Caco-2 (cell line): ENCODE measurements around the gene ADCY10. TPM values are rescaled to one million over a fixed set of nuclear protein-coding genes. Genes with fewer than 3 reads are reported as not detected.
"Not testable (repeated sequence)": the region's sequence is repeated elsewhere in the genome, so short reads cannot be mapped to it uniquely, and the experiment has no call there.

Experiments used
- BruUV-seq: library from RNA; stranded (reverse); fragments of 400-500 nt; replicated peaks from 2 replicates; lab custom pipeline; 2021; lab: Mats Ljungman, UMichigan
- CTCF ChIA-PET: fragments of 300-600 bp; sonication (Branson Sonifier 250); formaldehyde crosslinking; loops from one replicate; lab custom pipeline; 2022; ENCODE audit warnings: antibody characterized with exemption; lab: Charles Lee
- POLR2A ChIA-PET: fragments of 300-600 bp; sonication (Branson Sonifier 250); formaldehyde crosslinking; loops from one replicate; lab custom pipeline; 2022; ENCODE audit warnings: antibody characterized with exemption; lab: Charles Lee
- DNase-seq, 2 experiments: peaks; one replicate each; pipeline versions ENCODE4 v3.0.0 to v3.0.0-alpha.2; 2020 to 2022
- H3K27me3 ChIP-seq: replicated peaks from 2 replicates; pipeline ENCODE4 v1.6.0; 2011; ENCODE audit warnings: low read length; ENCODE audit not compliant: control insufficient read depth, insufficient read depth
- H3K36me3 ChIP-seq: 2 replicates; pipeline ENCODE4 v1.5.1; 2011; ENCODE audit warnings: low read length; ENCODE audit not compliant: control insufficient read depth, insufficient read depth
- H3K4me1 ChIP-seq: fragments of 250-450 bp; sonication (Bioruptor Pico); 2 replicates; pipeline ENCODE4 v1.5.1; 2020; ENCODE audit warnings: mild to moderate bottlenecking
- H3K4me3 ChIP-seq: 2 replicates; pipeline ENCODE4 v1.5.1; 2011; ENCODE audit warnings: low read depth, mild to moderate bottlenecking, control low read depth, low read length
- H3K9me3 ChIP-seq: fragments of 250-450 bp; sonication (Bioruptor Pico); 2 replicates; pipeline ENCODE4 v1.5.1; 2020; ENCODE audit warnings: mild to moderate bottlenecking, moderate library complexity
- H3K27ac Mint-ChIP-seq: one replicate; pipeline ENCODE4 v1.8.0; 2022; ENCODE audit warnings: mixed read lengths; ENCODE audit not compliant: unreplicated experiment
- H3K27me3 Mint-ChIP-seq: one replicate; pipeline ENCODE4 v1.8.0; 2022; ENCODE audit warnings: mixed read lengths; ENCODE audit not compliant: insufficient read depth, unreplicated experiment
- H3K36me3 Mint-ChIP-seq: one replicate; pipeline ENCODE4 v1.8.0; 2022; ENCODE audit warnings: mild to moderate bottlenecking, mixed read lengths; ENCODE audit not compliant: insufficient read depth, unreplicated experiment
- H3K4me1 Mint-ChIP-seq: one replicate; pipeline ENCODE4 v1.8.0; 2022; ENCODE audit warnings: low read depth, mixed read lengths; ENCODE audit not compliant: unreplicated experiment
- H3K4me3 Mint-ChIP-seq: one replicate; pipeline ENCODE4 v1.8.0; 2022; ENCODE audit warnings: mild to moderate bottlenecking, moderate library complexity, mixed read lengths; ENCODE audit not compliant: unreplicated experiment
- H3K9me3 Mint-ChIP-seq: one replicate; pipeline ENCODE4 v1.8.0; 2022; ENCODE audit warnings: mixed read lengths; ENCODE audit not compliant: unreplicated experiment
- CTCF ChIP-seq, 2 experiments: fragments of 200-600 bp in 1 of 2; IDR thresholded peaks; 1 replicate in 1 of 2; 2 replicates in 1 of 2; pipeline versions ENCODE4 v1.5.1 to v1.8.0; 2011 to 2022; ENCODE audit warnings: antibody characterized with exemption in 1 of 2, control low read depth in 1 of 2, inconsistent platforms in 1 of 2, low read depth in 1 of 2, low read length in 1 of 2, mild to moderate bottlenecking in 1 of 2, moderate library complexity in 1 of 2; ENCODE audit not compliant: insufficient read depth in 1 of 2, severe bottlenecking in 1 of 2, unreplicated experiment in 1 of 2
- intact Hi-C: fragments of 100-400 bp; cut with micrococcal nuclease; formaldehyde crosslinking; loops from one replicate; pipeline ENCODE4 v1.10.0; 2022; ENCODE audit not compliant: unreplicated experiment
- total RNA-seq: library from RNA; stranded (reverse); gene quantifications from 2 replicates; pipeline ENCODE4 v1.2.3, GENCODE V29; 2022

ADCY10 gene
- total RNA-seq, 1 experiment from 2014 or later, result 1.7 TPM

- Histone ChIP-seq H3K4me1 (peaks cover 17% of the 10 kb centered on the region), H3K27me3 (no peaks in the 10 kb centered on the region), H3K4me3 (no peak overlapping the region), H3K9me3 (peaks cover 3% of the 10 kb centered on the region; the same call in 1 of the 2 replicates), H3K36me3 (no peaks in the 10 kb centered on the region)
- POLR2A ChIA-PET, result no interaction called here
- H3K4me3 Mint-ChIP-seq, result no peak overlapping the region
- H3K36me3 Mint-ChIP-seq, result peaks cover 33% of the 10 kb centered on the region
- intact Hi-C loops, result no loop called here
- TF ChIP-seq CTCF (IDR thresholded peaks at IDR 0.05; ENCODE audit: insufficient read depth in 1 of 2, low read depth in 1 of 2, low read length in 1 of 2, severe bottlenecking in 1 of 2, unreplicated experiment in 1 of 2), result no peak
- H3K27ac Mint-ChIP-seq, result no peak overlapping the region
- BruUV-seq, result no TSS peak
- no peaks in the 10 kb centered on the region for H3K27me3 Mint-ChIP-seq
- peaks cover 17% of the 10 kb centered on the region for H3K4me1 Mint-ChIP-seq
- CTCF ChIA-PET, result interaction anchor here (0.6 kb wide), 1 partner anchor 439 kb away, joined by 3 read pairs; no protein-coding TSS in a partner anchor
- peaks cover 14% of the 10 kb centered on the region for H3K9me3 Mint-ChIP-seq
- DNase-seq, result no peak
Measured at GRCh38 chr1:167808690-167809089, 105.2 kb downstream of the ADCY10 start.

- Histone ChIP-seq H3K9me3 (no peaks in the 10 kb centered on the region; the same call in 1 of the 2 replicates), H3K27me3 (no peaks in the 10 kb centered on the region), H3K36me3 (no peaks in the 10 kb centered on the region), H3K4me1 (peaks cover 17% of the 10 kb centered on the region), H3K4me3 (no peak overlapping the region)
- peaks cover 39% of the 10 kb centered on the region for H3K36me3 Mint-ChIP-seq
- no peak for TF ChIP-seq CTCF (IDR thresholded peaks at IDR 0.05; ENCODE audit: insufficient read depth in 1 of 2, low read depth in 1 of 2, low read length in 1 of 2, severe bottlenecking in 1 of 2, unreplicated experiment in 1 of 2)
- POLR2A ChIA-PET, result no interaction called here
- CTCF ChIA-PET, result interaction anchor here (0.6 kb wide), 1 partner anchor 439 kb away, joined by 3 read pairs; no protein-coding TSS in a partner anchor
- peaks cover 9% of the 10 kb centered on the region for H3K9me3 Mint-ChIP-seq
- DNase-seq, result no peak
- no peaks in the 10 kb centered on the region for H3K27me3 Mint-ChIP-seq
- BruUV-seq, result no TSS peak
- H3K4me1 Mint-ChIP-seq, result peaks cover 20% of the 10 kb centered on the region
- intact Hi-C loops, result no loop called here
- no peak overlapping the region for H3K27ac Mint-ChIP-seq
- no peak overlapping the region for H3K4me3 Mint-ChIP-seq
Measured at GRCh38 chr1:167808104-167808503, 105.8 kb downstream of the ADCY10 start.

- H3K27me3 Mint-ChIP-seq, BruUV-seq, H3K4me3 Mint-ChIP-seq, H3K9me3 Mint-ChIP-seq, DNase-seq, H3K27me3 ChIP-seq, H3K36me3 ChIP-seq, H3K4me3 ChIP-seq, H3K9me3 ChIP-seq, intact Hi-C loops, POLR2A ChIA-PET: not testable (repeated sequence)
- H3K4me1 ChIP-seq, result peaks cover 17% of the 10 kb centered on the region
- CTCF ChIA-PET, result interaction anchor here (0.7 kb wide), 1 partner anchor 120 kb away, joined by 3 read pairs; no protein-coding TSS in a partner anchor
- peak overlapping the region; percentile 76 for H3K27ac Mint-ChIP-seq
- H3K36me3 Mint-ChIP-seq, result peaks cover 53% of the 10 kb centered on the region
- peaks cover 27% of the 10 kb centered on the region for H3K4me1 Mint-ChIP-seq
Measured at GRCh38 chr1:167806676-167807075, 107.3 kb downstream of the ADCY10 start.

GRCh38 chr1:167806235-167806634 lies 107.7 kb downstream of the ADCY10 start:
- H3K9me3 Mint-ChIP-seq, DNase-seq, H3K27me3 Mint-ChIP-seq, CTCF ChIA-PET, POLR2A ChIA-PET, intact Hi-C loops, H3K4me3 Mint-ChIP-seq, H3K9me3 ChIP-seq, H3K36me3 ChIP-seq, H3K4me3 ChIP-seq, BruUV-seq, H3K27me3 ChIP-seq: not testable (repeated sequence)
- H3K36me3 Mint-ChIP-seq, result peaks cover 56% of the 10 kb centered on the region
- H3K4me1 ChIP-seq, result peaks cover 17% of the 10 kb centered on the region
- H3K4me1 Mint-ChIP-seq, result peaks cover 29% of the 10 kb centered on the region
- peak overlapping the region; percentile 76 for H3K27ac Mint-ChIP-seq
